Measurements from ENCODE around the gene PNMA6F.

PNMA6F gene

DNA sequence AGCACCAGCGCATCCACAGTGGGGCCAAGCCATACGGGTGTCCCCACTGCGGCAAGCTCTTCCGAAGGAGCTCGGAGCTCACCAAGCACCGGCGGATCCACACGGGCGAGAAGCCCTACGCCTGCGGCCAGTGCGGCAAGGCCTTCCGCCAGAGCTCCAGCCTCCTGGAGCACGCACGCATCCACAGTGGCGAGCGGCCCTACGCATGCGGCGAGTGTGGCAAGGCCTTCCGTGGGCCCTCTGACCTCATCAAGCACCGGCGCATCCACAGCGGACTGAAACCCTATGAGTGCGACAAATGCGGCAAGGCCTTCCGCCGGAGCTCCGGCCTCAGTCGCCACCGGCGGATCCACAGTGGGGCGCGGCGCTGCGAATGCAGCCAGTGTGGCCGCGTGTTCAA lies 26.0 kb upstream of the PNMA6F start:
- H3K4me3 ChIP-seq (replicated peaks; ENCODE audit: low read depth, low read length): no peak overlapping the region
- DNase-seq (ENCODE audit: low read depth): no peak
- TF ChIP-seq, protein P1, sequence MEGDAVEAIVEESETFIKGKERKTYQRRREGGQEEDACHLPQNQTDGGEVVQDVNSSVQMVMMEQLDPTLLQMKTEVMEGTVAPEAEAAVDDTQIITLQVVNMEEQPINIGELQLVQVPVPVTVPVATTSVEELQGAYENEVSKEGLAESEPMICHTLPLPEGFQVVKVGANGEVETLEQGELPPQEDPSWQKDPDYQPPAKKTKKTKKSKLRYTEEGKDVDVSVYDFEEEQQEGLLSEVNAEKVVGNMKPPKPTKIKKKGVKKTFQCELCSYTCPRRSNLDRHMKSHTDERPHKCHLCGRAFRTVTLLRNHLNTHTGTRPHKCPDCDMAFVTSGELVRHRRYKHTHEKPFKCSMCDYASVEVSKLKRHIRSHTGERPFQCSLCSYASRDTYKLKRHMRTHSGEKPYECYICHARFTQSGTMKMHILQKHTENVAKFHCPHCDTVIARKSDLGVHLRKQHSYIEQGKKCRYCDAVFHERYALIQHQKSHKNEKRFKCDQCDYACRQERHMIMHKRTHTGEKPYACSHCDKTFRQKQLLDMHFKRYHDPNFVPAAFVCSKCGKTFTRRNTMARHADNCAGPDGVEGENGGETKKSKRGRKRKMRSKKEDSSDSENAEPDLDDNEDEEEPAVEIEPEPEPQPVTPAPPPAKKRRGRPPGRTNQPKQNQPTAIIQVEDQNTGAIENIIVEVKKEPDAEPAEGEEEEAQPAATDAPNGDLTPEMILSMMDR (IDR thresholded peaks at IDR 0.05; ENCODE audit: low read length, missing control alignments): no peak

DNA sequence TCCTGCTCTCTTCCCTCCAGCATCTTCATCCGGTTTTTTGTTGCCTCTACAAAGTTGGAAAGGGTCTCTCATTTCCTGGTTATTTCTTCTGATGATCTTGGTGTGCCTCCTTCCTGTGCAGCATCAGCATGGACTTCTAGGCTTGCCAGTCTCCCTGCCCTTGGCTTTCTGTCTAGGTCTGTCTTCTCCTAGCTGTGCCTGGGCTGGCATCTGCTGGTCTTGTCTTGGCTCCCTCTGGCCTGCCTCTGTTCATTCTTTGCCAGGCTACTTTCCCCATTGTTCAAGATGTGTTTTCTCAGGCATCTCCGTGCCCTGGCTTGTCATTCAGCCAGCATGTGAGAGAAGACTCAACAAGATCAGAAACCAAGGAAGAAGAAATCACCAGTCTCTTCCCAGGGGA lies 22.1 kb upstream of the PNMA6F start:
- TF ChIP-seq, protein P1 (IDR thresholded peaks at IDR 0.05; ENCODE audit: low read length, missing control alignments): no peak
- no peak overlapping the region for H3K4me3 ChIP-seq (replicated peaks; ENCODE audit: low read depth, low read length)
- no peak for DNase-seq (ENCODE audit: low read depth)

DNA sequence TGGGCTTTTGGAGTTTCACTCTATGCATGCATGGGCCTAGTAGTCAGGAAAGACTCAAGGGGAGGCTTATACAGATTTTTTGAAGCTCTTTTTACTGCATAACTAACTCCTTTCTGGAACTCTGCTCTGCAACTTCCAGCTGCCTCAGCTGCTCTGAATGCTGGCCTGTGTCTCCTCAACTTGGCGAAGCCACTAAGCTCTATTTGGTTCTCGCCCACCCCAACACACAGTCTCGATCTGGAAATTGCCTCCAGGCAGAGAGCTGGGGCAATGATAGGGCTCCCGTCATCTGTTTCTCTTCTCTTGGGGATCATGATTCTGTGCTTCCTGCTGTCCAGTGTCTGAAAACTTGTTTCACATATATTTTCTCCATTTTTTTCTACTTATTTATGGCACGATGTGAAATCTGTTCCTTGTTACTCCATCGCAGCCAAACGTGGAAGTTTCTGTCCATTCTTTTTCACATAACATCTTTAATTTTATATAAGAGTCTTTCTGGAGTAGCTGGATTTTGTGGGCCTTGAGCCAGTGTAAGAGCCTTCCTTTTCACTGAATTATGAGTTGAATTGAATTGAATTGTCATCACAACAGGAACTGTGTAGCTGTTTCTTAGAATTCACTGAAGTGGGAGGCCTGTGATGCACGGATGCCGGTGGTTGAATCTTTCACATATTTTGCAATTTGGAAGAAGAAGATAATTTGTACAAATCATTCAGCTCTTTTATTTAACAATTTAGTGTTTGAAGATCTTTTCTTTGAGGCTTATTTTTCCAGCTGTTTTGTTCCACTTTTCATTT lies 21.4 kb upstream of the PNMA6F start:
- no peak overlapping the region for H3K4me3 ChIP-seq (replicated peaks; ENCODE audit: low read depth, low read length)
- TF ChIP-seq, protein P1 (IDR thresholded peaks at IDR 0.05; ENCODE audit: low read length, missing control alignments): no peak
- DNase-seq (ENCODE audit: low read depth): no peak

DNA sequence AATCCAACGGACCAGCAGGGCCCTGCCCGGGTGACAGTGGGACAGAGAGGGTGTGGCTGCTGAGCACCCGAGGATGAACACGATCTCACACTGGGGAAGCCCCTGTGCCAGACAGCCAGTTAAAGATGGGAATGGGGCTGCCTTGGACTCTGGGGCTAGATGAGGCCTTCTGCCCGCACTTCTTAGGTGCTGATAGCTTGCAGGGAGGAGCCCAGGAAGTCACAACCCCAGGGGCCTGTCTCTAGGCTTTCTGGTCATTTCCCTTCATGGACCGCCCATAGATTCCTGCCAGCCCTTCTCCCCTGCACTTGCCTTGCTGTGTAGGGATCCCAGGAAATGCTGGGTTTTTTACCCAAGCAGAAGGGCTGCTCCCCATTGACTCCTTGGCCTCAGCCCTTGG lies 18.5 kb upstream of the PNMA6F start:
- no peak for DNase-seq (ENCODE audit: low read depth)
- TF ChIP-seq, protein P1 (IDR thresholded peaks at IDR 0.05; ENCODE audit: low read length, missing control alignments): no peak
- H3K4me3 ChIP-seq (replicated peaks; ENCODE audit: low read depth, low read length): no peak overlapping the region

DNA sequence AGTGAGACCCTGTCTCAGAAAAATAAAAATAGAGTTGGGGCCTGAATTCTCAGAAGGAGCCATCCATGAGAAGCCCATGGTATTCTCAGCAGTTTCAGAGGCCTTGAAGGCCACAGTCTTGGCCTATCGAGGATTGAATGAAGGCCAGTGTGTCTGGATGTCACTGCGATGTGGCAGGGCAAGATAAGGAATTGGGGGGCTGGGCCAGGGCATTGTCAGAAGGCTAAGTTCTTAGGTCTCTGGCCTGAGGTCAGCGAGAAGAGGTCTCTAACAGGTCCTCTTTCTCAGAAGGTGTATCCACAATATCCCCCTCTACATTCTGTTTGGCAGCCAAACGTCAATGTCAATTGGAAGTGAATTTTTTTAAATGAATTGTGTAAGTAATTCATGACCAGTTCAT lies 18.1 kb upstream of the PNMA6F start:
- no peak for DNase-seq (ENCODE audit: low read depth)
- H3K4me3 ChIP-seq (replicated peaks; ENCODE audit: low read depth, low read length): no peak overlapping the region
- TF ChIP-seq, protein P1 (IDR thresholded peaks at IDR 0.05; ENCODE audit: low read length, missing control alignments): no peak

DNA sequence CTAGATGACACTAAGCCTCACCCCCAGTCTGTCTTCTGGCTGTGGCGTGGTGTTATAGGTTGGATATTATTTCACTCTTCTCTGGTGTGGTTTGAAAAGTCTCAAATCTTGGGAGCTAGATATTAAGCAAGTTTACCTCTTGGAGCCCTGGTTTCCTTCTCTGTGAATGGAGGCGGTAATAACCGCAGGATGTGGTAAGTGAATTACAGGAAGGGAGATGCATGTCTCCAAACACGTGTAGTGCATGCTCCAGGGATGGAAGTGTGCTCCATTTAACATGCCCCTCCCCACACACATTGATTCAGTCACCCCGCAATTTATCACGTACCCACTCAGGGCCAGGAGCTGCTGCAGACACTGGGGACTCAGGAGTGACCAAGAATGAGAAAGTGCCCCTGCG lies 17.3 kb upstream of the PNMA6F start:
- no peak overlapping the region for H3K4me3 ChIP-seq (replicated peaks; ENCODE audit: low read depth, low read length)
- TF ChIP-seq, protein P1 (IDR thresholded peaks at IDR 0.05; ENCODE audit: low read length, missing control alignments): no peak
- DNase-seq (ENCODE audit: low read depth): no peak

DNA sequence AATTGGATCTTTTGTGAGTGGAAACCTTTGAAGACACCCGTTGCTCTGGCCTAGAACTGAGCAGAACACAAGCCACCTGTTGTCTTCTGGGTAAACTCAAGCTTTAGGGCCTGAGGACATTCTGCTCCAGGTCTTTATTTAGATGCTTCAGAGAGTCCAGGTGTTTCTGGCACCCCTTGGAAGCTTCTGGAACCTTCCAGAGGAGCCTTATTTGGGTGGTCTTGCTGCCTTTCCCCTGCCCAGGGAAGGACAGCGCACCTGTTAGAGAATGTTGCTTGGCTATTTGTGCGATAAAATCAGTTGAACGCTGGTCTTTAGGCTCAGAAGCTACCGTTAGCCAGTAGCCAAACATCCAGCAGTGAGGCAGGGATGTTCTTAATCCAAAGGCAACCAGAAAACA lies 15.4 kb upstream of the PNMA6F start:
- no peak overlapping the region for H3K4me3 ChIP-seq (replicated peaks; ENCODE audit: low read depth, low read length)
- TF ChIP-seq, protein P1 (IDR thresholded peaks at IDR 0.05; ENCODE audit: low read length, missing control alignments): no peak
- no peak for DNase-seq (ENCODE audit: low read depth)

Measured in fibroblast of pulmonary artery (primary cell).